SW 1271 (cell line): ENCODE measurements around the gene ZFP1.
"Not testable (repeated sequence)": the region's sequence is repeated elsewhere in the genome, so short reads cannot be mapped to it uniquely, and the experiment has no call there.

Source experiments
- DNase-seq, 2 experiments: peaks; one replicate each; lab custom pipeline; 2025; lab: John Stamatoyannopoulos, UW

The ZFP1 gene

DNA sequence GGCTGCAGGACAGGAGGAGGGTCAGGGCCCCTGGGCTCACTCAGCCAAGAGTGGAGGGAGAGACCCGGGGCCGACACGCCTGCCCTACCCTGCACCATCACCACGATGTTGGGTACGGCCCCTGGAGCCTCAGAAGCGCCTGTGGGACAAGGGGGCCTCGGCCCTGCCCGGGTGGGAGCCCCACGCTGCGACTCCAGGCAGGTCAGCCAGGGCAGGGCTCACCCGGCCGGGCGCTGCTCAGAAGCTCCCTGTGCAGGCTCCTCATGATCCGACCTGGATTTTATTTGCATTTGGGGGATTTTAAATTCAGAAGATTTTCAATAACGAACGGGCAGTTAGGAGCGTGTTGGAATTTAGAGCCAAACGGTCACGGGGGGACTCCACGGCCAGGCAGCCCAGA, 56.6 kb downstream of the ZFP1 start:
- not testable (repeated sequence) for DNase-seq

GRCh38 chr16:75205438-75205837, 57.1 kb downstream of the ZFP1 start:
- DNase-seq, result not testable (repeated sequence)

GRCh38 chr16:75205961-75206748, 57.8 kb downstream of the ZFP1 start:
- not testable (repeated sequence) for DNase-seq

DNA sequence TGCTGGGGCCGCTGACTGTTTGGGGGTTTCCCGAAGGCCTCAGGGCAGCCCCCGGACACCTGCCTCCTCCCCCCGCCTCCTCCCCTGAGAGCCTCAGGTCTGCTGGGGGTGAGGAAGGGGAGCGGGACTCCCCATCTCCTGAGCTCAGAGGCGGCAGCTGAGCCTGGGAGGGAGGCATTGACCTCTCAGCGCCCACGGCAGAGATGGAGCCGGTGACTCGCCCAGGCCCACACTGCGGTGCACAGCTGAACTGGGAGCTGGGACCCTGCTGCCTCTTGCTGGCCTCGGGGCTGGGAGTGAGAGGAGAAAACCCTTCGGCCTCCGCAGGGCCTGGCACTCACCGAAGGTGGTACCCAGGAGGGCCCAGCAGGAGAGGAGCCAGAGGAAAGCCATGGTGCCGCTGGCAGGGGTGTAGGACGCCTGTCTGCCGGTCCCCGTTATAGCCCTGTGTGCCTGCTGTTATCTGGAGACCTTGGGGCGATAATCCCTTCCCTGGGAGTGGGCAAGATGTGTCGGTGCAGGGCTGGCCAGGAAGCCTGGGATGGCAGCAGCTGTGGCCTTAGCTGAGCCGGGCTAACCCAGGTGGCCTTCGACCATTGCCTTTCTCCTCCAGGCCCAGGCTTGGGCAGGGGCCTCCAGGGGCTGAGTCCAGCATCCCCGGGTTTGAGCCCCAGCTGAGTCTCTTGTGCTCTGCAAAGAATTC, 58.6 kb downstream of the ZFP1 start, which contains the start of gene CTRB2:
Gene CTRB2 (minus strand): TSS at position 413 of the 703 bp plus-strand sequence. CDS start 20 bp downstream, at position 393.
- DNase-seq, result no peak

- DNase-seq, result no peak
Measured at GRCh38 chr16:75207831-75208230, 59.5 kb downstream of the ZFP1 start.

GRCh38 chr16:75208242-75208825, 60.0 kb downstream of the ZFP1 start:
- DNase-seq, result no peak

DNA sequence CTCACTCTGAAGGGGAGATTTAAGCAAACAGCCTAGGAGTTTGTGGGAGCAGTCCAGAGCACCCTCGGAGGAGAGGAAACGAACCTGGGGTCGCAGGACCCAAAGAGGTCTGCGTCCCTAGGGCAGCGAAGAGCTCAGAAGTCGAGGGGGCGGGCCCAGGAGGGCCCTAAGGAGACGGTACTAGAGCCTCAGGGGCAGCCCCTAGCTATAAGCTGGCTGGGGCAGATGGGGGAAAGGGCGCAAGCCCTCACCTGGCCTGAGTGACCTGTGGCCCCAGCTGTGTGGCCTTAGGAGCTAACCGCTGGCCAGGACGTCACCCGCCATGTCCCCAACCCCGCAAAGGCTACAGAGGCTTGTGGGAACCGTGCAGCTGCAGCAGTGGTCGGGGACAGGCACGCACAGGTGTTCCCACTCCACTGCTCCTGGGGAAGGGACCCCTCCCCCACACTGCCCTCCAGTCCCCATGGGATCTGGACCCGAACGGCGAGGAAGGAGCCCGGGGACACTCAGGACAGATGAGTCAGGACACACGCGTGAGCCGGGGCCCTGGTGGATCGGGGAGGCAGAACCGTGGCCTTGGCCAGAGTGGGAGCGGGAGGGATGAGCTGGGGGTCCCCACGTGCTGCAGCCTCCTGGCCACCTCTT, 60.7 kb downstream of the ZFP1 start:
- no peak for DNase-seq

- not testable (repeated sequence) for DNase-seq
Measured at GRCh38 chr16:75209514-75209913, 61.2 kb downstream of the ZFP1 start.

DNA sequence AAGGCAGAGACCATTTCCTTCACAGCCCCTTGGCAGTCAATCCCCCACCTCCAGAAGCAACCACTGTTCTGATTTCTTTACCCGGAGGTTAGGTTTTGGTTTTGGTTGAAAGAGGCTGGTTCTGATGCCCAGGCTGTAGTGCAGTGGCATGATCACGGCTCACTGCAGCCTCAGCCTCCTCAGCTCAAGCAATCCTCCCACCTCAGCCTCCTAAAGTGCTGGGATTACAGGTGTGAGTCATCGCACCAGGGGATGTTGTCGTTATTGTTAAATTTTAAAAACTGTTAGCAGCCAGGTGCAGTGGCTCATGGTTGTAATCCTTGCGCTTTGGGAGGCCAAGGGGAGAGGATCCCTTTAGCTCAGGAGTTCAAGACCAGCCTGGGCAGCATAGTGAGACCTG, 61.6 kb downstream of the ZFP1 start:
- DNase-seq, result no peak

DNA sequence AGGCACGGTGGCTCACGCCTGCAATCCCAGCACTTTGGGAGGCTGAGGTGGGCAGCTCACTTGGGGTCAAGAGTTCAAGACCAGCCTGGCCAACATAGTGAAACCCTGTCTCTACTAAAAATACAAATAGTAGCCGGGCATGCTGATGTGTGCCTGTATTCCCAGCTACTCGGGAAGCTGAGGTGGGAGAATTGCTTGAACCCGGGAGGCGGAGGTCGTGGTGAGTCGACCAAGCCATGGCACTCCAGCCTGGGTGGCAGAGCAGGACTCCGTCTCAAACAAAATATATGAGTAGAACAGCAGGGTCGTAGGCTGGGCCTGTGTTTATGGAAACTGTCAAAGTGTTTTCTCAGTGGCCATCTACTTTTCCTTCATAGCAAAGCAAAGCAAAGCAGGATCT, 63.0 kb downstream of the ZFP1 start:
- not testable (repeated sequence) for DNase-seq

DNA sequence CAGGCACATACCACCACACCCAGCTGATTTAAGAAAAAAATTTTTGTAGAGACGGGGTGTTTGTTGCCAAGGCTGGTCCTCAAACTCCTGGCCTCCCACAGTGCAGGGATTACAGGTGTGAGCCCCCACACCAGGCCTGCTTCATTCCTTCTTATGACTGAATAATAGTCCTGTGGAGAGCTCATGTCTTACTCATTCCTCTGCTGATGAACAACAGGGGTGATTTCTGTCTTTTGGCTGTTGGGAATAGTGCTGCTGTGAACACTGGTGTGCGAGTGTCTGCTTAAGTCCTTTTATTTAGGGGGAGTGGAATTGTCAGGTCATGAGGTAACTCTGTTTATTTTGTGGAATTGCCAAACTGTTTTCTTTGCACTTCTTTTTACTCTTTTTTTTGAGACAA, 67.8 kb downstream of the ZFP1 start:
- DNase-seq, result no peak

- no peak for DNase-seq
Measured at GRCh38 chr16:75216576-75216975, 68.3 kb downstream of the ZFP1 start.

DNA sequence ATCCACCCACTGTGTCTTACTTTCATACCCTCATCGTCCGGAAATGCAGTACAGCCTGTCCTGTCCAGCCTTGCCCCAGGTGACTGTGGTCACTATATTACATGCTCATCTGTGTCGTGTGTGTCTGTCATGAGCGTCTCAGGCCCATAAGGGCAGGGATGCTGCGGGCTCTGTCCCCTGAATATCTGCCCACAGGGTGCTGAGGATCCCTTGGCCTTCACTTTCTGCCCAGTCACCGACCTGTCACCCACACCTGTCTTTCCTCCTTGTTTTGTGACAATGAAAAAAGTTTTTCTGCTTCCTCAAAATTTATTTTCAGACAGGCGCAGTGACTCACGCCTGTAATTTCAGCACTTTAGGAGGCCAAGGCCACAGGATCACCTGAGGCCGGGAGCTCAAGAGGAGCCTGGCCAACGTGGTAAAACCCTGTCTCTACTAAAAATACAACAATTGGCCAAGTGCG, 69.1 kb downstream of the ZFP1 start:
- DNase-seq, result no peak

DNA sequence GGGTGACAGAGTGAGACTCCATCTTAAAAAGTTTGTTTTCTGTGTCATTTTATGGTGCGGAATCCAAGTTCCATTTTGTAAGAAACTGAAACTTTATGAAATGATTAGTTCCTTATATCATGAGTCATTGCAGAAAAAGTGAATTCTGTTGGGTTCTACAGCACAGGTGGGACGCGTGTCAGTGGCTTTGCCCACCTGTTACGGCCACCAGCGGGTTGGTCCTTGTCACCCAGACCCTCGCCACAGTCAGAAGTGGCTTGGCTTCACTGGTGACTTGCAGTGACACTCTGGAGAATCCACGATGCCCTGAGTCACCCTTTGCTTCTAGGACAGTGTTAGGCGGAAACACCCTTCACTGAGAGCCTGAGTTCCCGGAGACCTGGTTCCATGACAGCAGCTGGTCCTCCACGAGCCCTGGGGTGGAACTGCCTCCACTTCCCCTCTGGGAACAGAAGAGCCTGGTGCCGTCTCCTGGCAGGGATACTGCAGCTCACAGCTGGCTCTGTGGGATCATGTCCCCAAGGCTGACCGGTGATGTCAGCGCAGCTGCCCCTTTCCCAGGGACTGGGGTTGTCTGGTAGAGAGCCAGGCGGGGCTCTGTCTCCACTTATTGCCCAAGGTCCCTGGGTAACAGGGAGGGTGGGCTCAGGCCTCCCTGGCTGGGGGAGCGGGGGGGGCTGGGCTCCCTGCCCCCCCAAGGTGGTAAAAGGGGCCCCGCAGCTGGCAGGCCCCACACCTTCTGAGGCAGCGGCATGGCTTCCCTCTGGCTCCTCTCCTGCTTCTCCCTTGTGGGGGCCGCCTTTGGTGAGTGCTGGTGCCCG, 70.1 kb downstream of the ZFP1 start, which contains the start of gene CTRB1:
Gene CTRB1 (plus strand): TSS at position 733 of the 821 bp plus-strand sequence. CDS start 20 bp downstream, at position 753.
- no peak for DNase-seq

DNA sequence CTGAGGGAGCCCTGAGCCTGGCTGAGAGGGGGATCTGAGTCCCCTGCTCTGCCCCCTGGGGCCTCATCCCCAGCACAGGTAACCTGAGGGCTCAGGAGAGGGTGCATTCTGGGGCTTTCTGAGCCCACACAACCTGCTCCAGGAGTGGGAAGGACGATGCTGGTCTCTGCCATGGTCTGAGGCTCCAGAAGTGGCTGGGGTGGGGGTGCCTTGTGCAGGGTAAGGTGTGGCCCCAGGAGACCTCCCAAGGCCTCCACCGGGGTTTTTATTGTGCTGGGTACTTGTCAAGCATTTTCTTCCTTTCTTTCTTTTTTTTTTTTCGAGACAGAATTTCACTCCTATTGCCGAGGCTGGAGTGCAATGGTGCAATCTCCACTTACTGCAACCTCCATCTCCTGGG, 70.8 kb downstream of the ZFP1 start:
- DNase-seq, result no peak

DNA sequence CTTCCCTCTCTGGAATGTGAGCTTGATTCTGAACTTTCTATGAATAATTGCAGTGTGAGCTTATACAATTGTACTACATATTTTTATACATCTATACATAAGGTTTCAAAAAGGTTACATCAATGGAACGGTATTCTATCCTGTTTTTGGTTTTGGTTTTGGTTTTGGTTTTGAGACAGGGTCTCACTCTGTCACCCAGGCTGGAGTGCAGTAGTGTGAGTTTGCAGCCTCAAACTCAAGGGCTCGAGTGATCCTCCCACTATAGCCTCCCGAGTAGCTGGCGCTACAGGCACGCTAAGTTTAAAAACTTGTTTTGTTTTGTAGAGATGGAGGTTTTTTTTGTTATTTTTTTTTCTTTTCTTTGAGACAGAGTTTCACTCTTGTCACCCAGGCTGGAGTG, 71.5 kb downstream of the ZFP1 start:
- DNase-seq, result no peak
